Activated T-helper 1 cell treated with anti-CD3 and anti-CD28 coated beads, Interleukin-12 subunit alpha, Interleukin-12 subunit beta, Interleukin-2, Interleukin-4 antibody, amounts not matched to agents 30 ng/mL and 10 ng/mL and 1 ng/mL, durations not matched to agents 14 hours and 24 hours and 36 hours (primary cell): ENCODE results near the gene NREP. TPM values are rescaled to one million over a fixed set of nuclear protein-coding genes. Genes with fewer than 3 reads are reported as not detected.

ENCODE experiments used
- DNase-seq: peaks from one replicate; pipeline ENCODE4 v3.0.0; 2021; ENCODE audit warnings: low spot score
- H3K27ac Mint-ChIP-seq: one replicate; pipeline ENCODE4 v1.8.0; 2021; ENCODE audit warnings: mild to moderate bottlenecking, mixed read lengths
- H3K27me3 Mint-ChIP-seq: one replicate; pipeline ENCODE4 v1.8.0; 2022; ENCODE audit warnings: mild to moderate bottlenecking, moderate library complexity, mixed read lengths; ENCODE audit not compliant: insufficient read depth
- H3K36me3 Mint-ChIP-seq: one replicate; pipeline ENCODE4 v1.8.0; 2021; ENCODE audit warnings: low read depth, mixed read lengths
- H3K4me1 Mint-ChIP-seq: one replicate; pipeline ENCODE4 v1.8.0; 2021; ENCODE audit warnings: low read depth, mixed read lengths
- H3K4me3 Mint-ChIP-seq: one replicate; pipeline ENCODE4 v1.8.0; 2021; ENCODE audit warnings: mild to moderate bottlenecking, moderate library complexity, mixed read lengths
- H3K9me3 Mint-ChIP-seq: one replicate; pipeline ENCODE4 v1.8.0; 2021; ENCODE audit warnings: mixed read lengths
- intact Hi-C: fragments of 100-400 bp; cut with micrococcal nuclease; formaldehyde crosslinking; loops from one replicate; pipeline ENCODE4 v1.15.1; 2024
- total RNA-seq: library from RNA; stranded (reverse); gene quantifications from 2 replicates; pipeline ENCODE4 v1.2.3, GENCODE V29; 2022

Gene NREP
- total RNA-seq, 1 donor from 2014 or later: 17.6 TPM

DNA sequence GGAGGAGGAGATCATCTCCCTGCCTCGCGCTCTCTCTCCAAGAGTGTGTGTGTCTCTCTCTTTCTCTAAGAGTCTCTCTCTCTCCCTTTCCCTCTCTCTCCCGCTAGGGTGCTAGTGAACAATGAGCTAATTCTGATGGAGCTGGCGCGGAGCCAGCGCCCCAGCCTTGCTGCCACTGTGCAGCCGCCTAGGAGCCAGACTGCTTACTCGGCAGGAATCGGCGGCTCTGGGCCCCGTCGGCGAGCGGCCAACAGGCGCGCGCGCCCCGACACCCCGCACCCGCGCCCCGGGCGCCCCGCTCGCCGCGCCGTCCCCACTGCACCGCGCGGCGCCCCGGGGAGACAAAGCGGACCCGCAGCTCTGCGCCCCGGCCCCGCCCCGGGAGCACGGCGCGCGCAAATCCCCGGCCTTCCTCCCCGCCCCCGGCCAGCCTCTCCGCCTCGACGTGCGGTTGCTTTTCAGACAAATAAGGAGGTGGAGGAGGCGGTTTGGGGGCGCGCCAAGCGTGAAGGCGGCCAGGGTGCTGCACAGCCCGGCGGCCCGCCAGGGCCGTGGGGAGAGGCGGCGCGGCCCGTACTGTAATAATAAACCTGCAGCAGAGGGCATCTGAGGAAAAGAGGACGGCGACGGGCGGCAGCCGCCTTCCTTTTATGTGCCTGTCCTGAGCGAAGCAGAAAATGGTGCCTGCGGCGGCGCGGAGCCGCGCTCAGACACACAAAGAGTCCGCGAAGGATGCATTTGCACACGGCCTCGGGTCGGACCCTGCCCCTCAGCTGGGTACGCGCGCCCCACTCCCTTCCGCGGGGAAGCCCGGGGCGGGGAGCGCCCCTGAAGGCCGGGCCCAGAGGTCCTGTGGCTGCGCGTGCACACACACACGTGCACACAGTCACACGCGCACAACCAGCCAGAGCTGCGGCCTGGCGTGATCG lies 625 bp upstream of the NREP start:
- H3K27ac Mint-ChIP-seq: peak overlapping the region; percentile 86
- intact Hi-C loops: loop anchor here (1.0 to 10.0 kb wide), 11 partner anchors 15 to 1018 kb away; partner anchors contain the start of genes SLC25A46 and WDR36
- peak overlapping the region; percentile 87 for H3K4me3 Mint-ChIP-seq
- peaks cover 4% of the 10 kb centered on the region for H3K36me3 Mint-ChIP-seq
- H3K4me1 Mint-ChIP-seq: peaks cover 29% of the 10 kb centered on the region
- H3K9me3 Mint-ChIP-seq: no peaks in the 10 kb centered on the region
- H3K27me3 Mint-ChIP-seq: peaks cover 4% of the 10 kb centered on the region
- DNase-seq: peak; percentile 84

DNA sequence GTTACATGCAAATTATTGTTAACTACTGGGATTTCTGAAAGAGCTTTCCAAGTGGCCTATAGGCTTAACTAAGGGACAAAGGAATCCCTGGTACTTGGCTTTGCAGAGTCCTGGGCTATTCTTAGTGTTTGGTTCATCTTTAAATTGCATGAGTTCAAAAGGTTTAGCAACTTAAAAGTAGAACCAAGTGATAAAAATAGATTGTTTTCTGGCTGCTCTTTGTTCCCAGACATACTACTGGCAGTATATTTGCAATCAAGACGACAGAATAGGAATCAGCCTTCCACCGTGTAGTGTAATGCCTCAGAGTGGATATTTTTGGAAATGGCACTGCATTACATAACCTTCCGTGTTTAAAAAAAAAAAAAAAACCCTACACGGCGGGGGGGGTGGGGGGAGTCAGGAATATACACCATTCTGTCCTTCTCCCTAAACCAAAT lies 1.0 kb downstream of the NREP start:
- peaks cover 8% of the 10 kb centered on the region for H3K36me3 Mint-ChIP-seq
- no peaks in the 10 kb centered on the region for H3K9me3 Mint-ChIP-seq
- intact Hi-C loops: loop anchor here (5.0 to 10.0 kb wide), 6 partner anchors 224 to 1004 kb away; partner anchors contain the start of gene WDR36
- H3K4me3 Mint-ChIP-seq: peak overlapping the region; percentile 87
- H3K27me3 Mint-ChIP-seq: no peaks in the 10 kb centered on the region
- peaks cover 29% of the 10 kb centered on the region for H3K4me1 Mint-ChIP-seq
- no peak overlapping the region for H3K27ac Mint-ChIP-seq
- no peak for DNase-seq

DNA sequence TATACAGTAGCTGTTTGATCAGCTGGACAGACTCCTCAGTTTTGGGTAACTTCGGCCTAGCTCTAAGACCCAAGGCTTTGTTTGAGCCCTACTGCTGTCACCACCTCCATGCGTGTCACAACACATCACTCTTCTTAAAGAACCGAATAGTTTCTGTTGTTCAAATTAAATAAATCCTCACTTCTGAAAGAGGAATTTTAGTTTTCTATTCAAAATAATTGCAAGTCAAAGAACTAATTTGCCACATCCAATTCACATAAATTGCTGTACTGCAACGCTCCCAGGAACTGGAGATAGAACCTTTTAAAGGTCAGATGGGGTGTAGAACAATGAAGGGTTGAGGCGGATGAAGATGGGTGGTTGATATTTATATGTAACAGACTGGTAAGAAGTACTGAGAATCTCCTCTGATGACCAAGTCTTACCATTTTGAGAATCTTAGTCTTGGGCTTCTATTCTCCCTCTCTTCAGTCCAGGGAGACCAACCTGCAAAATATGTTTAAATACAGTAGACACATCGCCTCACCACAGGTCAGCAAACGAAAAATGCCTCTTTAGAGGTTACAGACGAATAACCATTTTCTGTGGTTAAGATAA lies 1.6 kb downstream of the NREP start:
- peak overlapping the region; percentile 87 for H3K4me3 Mint-ChIP-seq
- H3K4me1 Mint-ChIP-seq: peaks cover 32% of the 10 kb centered on the region
- no peaks in the 10 kb centered on the region for H3K27me3 Mint-ChIP-seq
- H3K27ac Mint-ChIP-seq: no peak overlapping the region
- intact Hi-C loops: loop anchor here (5.0 to 10.0 kb wide), 6 partner anchors 223 to 1003 kb away; partner anchors contain the start of gene WDR36
- no peak for DNase-seq
- H3K9me3 Mint-ChIP-seq: no peaks in the 10 kb centered on the region
- H3K36me3 Mint-ChIP-seq: peaks cover 9% of the 10 kb centered on the region

DNA sequence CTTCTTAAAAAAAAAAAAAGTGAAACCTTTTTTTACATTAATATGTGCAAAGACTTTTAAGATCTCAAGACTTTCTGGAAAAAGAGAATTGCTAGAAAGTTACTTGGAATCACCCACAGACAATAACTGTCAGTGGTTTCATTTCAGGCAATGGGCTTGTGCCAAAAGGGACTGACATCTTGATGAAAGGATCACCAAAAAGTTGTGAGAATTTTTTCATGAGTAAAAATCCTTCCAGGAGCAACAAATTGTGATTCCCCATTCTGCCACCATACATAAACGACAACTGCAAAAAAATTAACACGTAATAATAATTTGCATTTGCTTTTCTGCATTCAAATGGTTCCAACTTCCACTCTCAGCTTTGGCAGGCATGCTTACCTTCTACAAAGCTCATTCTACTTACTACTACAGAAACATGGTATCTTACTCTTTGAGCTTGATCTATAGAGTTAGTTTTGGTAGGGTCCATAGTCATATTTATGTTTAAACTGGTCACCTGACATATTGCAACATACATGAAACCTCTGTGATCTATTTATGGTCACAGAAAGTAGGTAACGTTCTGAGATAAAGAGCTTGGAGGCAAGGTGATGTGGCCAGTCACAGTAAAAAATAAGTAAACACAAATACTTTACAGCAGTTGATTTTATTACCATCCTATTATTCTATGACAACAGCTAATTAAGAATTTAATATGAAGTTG lies 3.0 kb downstream of the NREP start:
- H3K4me3 Mint-ChIP-seq: no peak overlapping the region
- intact Hi-C loops: loop anchor here (10.0 kb wide), 2 partner anchors 419 to 659 kb away; partner anchors contain the start of gene WDR36

DNA sequence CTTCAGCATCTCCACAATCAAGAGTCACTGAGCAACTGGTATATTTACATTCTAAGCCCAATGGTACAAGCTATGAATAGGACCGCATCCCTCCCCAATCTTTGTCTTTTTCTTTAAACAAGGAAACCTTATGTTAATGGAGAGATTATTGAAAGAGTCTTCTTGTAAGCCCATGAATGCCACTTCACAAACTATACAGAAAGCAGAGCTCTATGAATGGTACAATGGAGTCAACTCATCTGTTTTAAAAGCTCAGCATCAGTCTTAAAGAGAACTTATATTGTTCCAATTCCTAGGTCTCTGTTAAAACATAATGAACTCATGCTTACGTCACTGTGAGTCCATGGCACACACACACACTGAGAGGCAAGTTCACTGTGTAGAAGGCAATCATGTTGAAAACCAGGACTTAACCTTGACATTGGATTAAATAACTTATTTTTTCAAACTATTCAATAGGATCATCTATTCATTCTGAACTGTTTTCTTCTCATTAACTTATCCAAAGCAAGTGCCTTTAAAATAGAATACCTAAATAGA lies 4.5 kb downstream of the NREP start:
- peaks cover 16% of the 10 kb centered on the region for H3K36me3 Mint-ChIP-seq
- no peak overlapping the region for H3K4me3 Mint-ChIP-seq
- H3K27me3 Mint-ChIP-seq: no peaks in the 10 kb centered on the region
- H3K4me1 Mint-ChIP-seq: peaks cover 50% of the 10 kb centered on the region
- intact Hi-C loops: loop anchor here (10.0 kb wide), 2 partner anchors 418 to 658 kb away; partner anchors contain the start of gene WDR36
- H3K27ac Mint-ChIP-seq: no peak overlapping the region
- H3K9me3 Mint-ChIP-seq: no peaks in the 10 kb centered on the region
- DNase-seq: no peak

More for the DNA sequence above, 3.0 kb downstream of the NREP start:
- Mint-ChIP-seq H3K36me3 (peaks cover 10% of the 10 kb centered on the region), H3K9me3 (no peaks in the 10 kb centered on the region), H3K27me3 (no peaks in the 10 kb centered on the region), H3K4me1 (peaks cover 44% of the 10 kb centered on the region), H3K27ac (no peak overlapping the region)
- no peak for DNase-seq

DNA sequence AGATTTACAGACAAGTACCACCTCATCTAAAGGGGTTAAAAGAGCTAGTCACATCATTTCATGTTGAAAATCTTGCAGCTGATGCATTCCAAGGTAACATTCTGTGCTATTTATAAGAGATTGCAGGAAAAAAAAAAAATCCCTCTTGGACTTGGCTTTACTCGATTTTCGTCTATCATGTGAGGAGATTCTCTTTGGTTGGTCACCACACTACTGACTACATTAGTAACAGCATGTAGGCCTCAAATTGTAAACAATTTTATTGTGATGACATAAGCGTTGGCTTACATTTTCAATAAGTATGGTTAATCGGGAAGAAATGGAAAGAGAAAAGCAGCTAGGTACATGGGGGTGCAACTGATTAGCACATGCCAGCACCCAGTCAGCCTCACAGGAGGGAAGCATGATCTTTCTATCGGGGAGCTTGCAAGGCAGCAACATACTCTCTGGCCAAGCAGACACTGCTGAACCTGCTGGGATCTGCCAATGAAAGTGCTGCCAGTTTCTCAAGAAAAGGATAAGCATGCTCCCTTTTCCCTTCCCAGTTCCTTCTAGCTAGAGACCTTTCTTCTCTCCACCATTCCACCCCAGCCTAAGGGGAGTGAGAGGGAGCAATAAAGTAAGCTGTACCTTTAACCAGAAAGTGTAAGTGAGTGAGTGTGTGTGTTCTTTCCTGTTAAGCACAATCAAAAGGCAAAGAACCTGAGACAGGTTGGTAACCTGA lies 7.5 kb downstream of the NREP start:
- Mint-ChIP-seq H3K27ac (no peak overlapping the region), H3K36me3 (peaks cover 16% of the 10 kb centered on the region), H3K4me3 (no peak overlapping the region), H3K9me3 (no peaks in the 10 kb centered on the region), H3K27me3 (no peaks in the 10 kb centered on the region), H3K4me1 (peaks cover 40% of the 10 kb centered on the region)
- no peak for DNase-seq
- intact Hi-C loops: loop anchor here (10.0 kb wide), 2 partner anchors 415 to 655 kb away; partner anchors contain the start of gene WDR36

DNA sequence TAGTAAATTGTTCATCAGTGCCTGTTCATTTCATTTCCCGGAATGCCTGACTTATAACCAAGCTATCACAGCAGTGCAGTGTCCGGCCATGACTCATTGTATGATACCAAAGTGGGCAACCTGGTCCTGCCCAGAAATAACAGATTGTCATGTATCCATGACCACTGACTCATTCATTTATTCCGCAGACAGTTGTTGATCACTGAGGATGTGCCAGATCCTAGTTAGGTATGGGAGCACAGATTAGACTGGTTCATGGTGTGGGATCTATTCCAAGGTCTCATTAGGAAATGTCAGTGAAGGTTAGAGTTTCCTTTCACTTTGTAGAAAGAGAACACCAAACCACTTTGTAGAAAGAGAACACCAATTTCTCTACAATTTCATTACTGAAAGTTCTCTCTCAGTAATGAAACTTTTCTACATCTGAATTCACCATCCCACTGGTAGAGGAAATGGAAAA lies 8.7 kb downstream of the NREP start:
- Mint-ChIP-seq H3K4me1 (peaks cover 42% of the 10 kb centered on the region), H3K9me3 (no peaks in the 10 kb centered on the region), H3K27me3 (no peaks in the 10 kb centered on the region), H3K27ac (peak overlapping the region; percentile 67), H3K4me3 (no peak overlapping the region), H3K36me3 (peaks cover 17% of the 10 kb centered on the region)
- no peak for DNase-seq
- intact Hi-C loops: no loop called here

DNA sequence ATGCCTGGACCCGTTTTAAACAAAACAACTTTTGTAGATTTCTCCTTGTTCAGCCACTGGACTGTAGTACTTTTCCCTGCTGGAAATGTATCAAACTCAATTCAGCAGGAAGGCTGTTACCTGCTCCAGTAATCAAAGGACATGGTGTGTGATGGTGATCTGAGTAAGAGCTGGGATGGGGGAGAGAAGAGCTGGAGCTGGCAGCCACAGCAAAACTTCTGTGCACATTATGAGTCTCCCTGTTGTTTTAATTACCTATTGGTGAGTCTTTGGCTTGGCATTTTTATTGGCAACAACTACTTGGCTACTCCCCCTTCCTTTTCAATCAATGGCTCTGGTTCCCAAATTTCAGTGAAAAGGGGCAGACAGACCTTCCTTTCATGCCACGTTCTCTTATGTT lies 9.7 kb downstream of the NREP start:
- Mint-ChIP-seq H3K27ac (no peak overlapping the region), H3K4me3 (no peak overlapping the region), H3K9me3 (no peaks in the 10 kb centered on the region), H3K4me1 (peaks cover 48% of the 10 kb centered on the region), H3K27me3 (no peaks in the 10 kb centered on the region), H3K36me3 (peaks cover 14% of the 10 kb centered on the region)
- DNase-seq: no peak
- intact Hi-C loops: no loop called here

DNA sequence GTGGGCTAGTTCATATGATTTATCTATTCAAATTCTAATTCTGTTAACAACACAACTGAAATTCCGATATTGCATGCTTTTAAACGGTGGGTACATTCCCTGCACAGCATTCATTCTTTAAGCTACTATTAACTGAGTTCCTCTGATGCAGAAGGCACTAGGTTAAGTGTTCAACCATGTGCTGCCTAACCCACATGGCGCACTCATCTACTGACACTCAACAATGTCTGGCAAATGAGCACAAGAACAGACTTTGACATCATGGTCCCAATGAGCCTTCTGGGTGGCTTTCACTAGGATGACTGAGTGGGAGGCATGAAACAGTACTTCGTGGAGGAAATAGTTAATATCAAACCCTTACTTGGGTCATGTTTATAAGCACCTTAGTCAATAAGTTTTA lies 10.2 kb downstream of the NREP start:
- intact Hi-C loops: no loop called here
- no peaks in the 10 kb centered on the region for H3K27me3 Mint-ChIP-seq
- DNase-seq: no peak

DNA sequence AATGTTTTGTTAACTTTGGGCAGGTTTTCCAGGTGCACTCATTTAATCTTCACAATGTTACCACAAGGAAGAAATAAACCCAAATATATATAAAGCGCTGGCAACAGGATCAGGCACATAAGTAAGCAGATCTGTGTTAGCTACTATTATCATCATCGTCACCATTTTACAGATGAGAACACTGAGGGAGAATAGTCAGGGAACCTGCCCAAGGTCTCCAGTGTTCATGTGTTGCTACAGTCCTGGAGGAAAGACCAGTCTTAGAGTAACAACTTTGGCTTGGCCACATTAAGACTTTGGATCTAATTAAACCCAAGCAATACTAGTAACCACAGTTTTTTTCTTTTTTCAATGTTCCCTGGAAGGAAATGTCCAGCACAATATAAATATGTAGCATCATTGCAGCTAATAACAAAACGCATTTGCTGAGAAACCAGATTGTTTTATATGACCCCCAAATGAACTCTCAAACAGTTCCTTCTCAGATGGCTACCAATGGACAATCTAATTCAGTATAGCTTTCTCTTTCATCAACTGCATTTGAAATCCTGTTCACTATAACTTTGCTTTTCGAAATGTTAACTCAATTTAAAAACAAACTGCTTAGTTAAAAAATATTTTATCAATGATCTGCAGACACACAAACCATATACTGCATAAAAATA lies 11.8 kb downstream of the NREP start:
- no peaks in the 10 kb centered on the region for H3K9me3 Mint-ChIP-seq
- H3K4me3 Mint-ChIP-seq: no peak overlapping the region
- H3K36me3 Mint-ChIP-seq: peaks cover 10% of the 10 kb centered on the region
- H3K27me3 Mint-ChIP-seq: no peaks in the 10 kb centered on the region
- intact Hi-C loops: no loop called here
- no peak for DNase-seq
- H3K4me1 Mint-ChIP-seq: peaks cover 63% of the 10 kb centered on the region
- H3K27ac Mint-ChIP-seq: no peak overlapping the region

More for the DNA sequence above, 10.2 kb downstream of the NREP start:
- peaks cover 53% of the 10 kb centered on the region for H3K4me1 Mint-ChIP-seq
- H3K4me3 Mint-ChIP-seq: no peak overlapping the region
- H3K27ac Mint-ChIP-seq: no peak overlapping the region
- H3K36me3 Mint-ChIP-seq: peaks cover 12% of the 10 kb centered on the region
- H3K9me3 Mint-ChIP-seq: no peaks in the 10 kb centered on the region

DNA sequence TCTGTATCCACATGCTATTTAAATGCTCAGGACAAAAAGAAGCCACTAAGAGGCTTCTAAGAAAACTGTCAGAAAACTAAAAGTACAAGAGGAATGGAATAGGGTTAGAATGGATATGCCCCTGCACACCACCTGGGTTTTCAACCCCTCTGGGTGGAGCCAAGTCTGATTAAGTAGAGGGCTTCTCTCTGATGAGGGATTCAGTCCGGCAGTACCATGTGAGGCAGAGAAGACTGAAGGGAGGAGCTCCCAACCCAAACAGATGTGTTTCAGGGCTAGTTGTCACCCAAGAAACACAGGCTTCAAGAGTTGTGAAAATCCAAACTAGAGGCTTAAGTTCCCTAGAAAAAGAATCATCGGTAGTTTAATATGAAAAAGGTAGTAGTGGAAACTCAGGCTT lies 12.5 kb downstream of the NREP start:
- no peaks in the 10 kb centered on the region for H3K27me3 Mint-ChIP-seq
- H3K36me3 Mint-ChIP-seq: peaks cover 10% of the 10 kb centered on the region
- H3K9me3 Mint-ChIP-seq: no peaks in the 10 kb centered on the region
- no peak for DNase-seq
- H3K4me3 Mint-ChIP-seq: no peak overlapping the region
- H3K27ac Mint-ChIP-seq: no peak overlapping the region
- intact Hi-C loops: loop anchor here (5.0 kb wide), 2 partner anchors 212 to 992 kb away; no protein-coding TSS in a partner anchor
- peaks cover 57% of the 10 kb centered on the region for H3K4me1 Mint-ChIP-seq
